ENCODE measurements around the gene TP53I13. TPM values are rescaled to one million over a fixed set of nuclear protein-coding genes. Genes with fewer than 3 reads are reported as not detected.

Gene TP53I13
- total and polyA plus RNA-seq, 10 of the 15 experiments (the other 5 are each of a cell fraction or from before 2014, with no cell fraction given): 0.31 to 45.1 (median 19.5) TPM; not detected in 1

DNA sequence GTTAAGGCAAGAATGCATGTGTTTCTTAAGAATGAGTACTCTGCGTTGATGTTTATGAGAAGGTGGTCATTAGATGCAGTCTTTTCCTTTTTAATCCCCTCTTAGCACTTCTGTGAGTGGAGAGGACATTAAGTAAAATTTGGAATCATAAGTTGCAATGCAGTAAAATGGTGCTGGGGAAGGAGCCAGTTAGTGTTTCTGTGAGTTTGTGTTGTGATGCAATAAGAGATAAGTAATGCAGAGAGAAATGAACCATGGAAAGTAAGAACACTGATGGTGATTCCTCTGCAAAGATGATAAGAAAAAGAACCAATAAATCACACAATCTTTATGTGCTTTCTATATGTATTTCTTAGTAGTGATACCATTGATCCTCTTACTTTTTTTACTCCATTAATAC, 21.7 kb upstream of the TP53I13 start:
- ChIA-PET RAD21 (ENCODE audit: unreplicated experiment) (no interaction called here), POLR2A (no interaction called here), SMC1A (ENCODE audit: uncharacterized antibody, unreplicated experiment) (interaction anchor here (1.1 kb wide), 1 partner anchor 10 kb away, joined by 3 read pairs; no protein-coding TSS in a partner anchor), CTCF (interaction anchor here (1.1 to 2.2 kb wide), 3 partner anchors 9 to 177 kb away, joined by 3 to 9 read pairs (median 6); no protein-coding TSS in a partner anchor)
- intact Hi-C loops (cut with micrococcal nuclease; ENCODE audit: unreplicated experiment) (no loop called here), in situ Hi-C loops (cut with MboI) (no loop called here)
- DNase-seq (ENCODE audit: low read depth, low spot score): no peak
- Histone ChIP-seq H3K27me3 (replicated peaks in 1 of 2; ENCODE audit: control insufficient read depth in 2 of 2, insufficient read depth in 2 of 2, low read length in 1 of 2) (no peaks in the 10 kb centered on the region), H3K36me3 (ENCODE audit: control insufficient read depth in 2 of 2, insufficient read depth in 2 of 2, low read length in 1 of 2) (peaks cover 4 to 14% of the 10 kb centered on the region in 2 experiments; a peak in 3 of 4 replicates), H3K9me3 (replicated peaks; ENCODE audit: control insufficient read depth, insufficient read depth, low read length) (no peaks in the 10 kb centered on the region), H2AFZ (ENCODE audit: control insufficient read depth, low read depth, low read length) (no peak overlapping the region), H3K79me2 (ENCODE audit: control insufficient read depth, insufficient read depth, low read length) (no peaks in the 10 kb centered on the region), H3K4me3 (no peak overlapping the region), H4K20me1 (ENCODE audit: control insufficient read depth, insufficient read depth) (no peaks in the 10 kb centered on the region), H3K4me2 (ENCODE audit: control insufficient read depth, insufficient read depth) (no peak overlapping the region), H3K27ac (ENCODE audit: control insufficient read depth, insufficient read depth) (no peak overlapping the region), H3K4me1 (ENCODE audit: control insufficient read depth, insufficient read depth, low read length) (peaks cover 9% of the 10 kb centered on the region; the same call in 1 of the 2 replicates), H3K9ac (ENCODE audit: control insufficient read depth, insufficient read depth, low read length) (no peak overlapping the region)
- no peak for FAIRE-seq
- WGBS (ENCODE audit: insufficient coverage, insufficient replicate concordance, low lambda C conversion rate, missing lambda C conversion rate): 100% methylated on average over 1 of the region's 1 CpG
- TF ChIP-seq ETV6 (conservative IDR thresholded peaks at IDR 0.05 in 1 of 2, IDR thresholded peaks at IDR 0.05 in 1 of 2; ENCODE audit: borderline replicate concordance in 1 of 2, low read depth in 1 of 2) (no peak), FOXM1 (IDR thresholded peaks at IDR 0.05; ENCODE audit: low read depth, low read length) (no peak), RELA (IDR thresholded peaks at IDR 0.05; ENCODE audit: borderline replicate concordance, partially characterized antibody) (no peak), SMAD5 (IDR thresholded peaks at IDR 0.05; ENCODE audit: low read depth) (no peak), KLF5 (IDR thresholded peaks at IDR 0.05; ENCODE audit: partially characterized antibody) (no peak), NFYB (IDR thresholded peaks at IDR 0.05; ENCODE audit: insufficient read depth, low read depth, low read length) (no peak), NFXL1 (IDR thresholded peaks at IDR 0.05; ENCODE audit: borderline replicate concordance) (no peak), MEF2A (IDR thresholded peaks at IDR 0.05; ENCODE audit: insufficient read depth, low read depth, low read length) (no peak), ESRRA (IDR thresholded peaks at IDR 0.05; ENCODE audit: low read length) (no peak), TCF3 (IDR thresholded peaks at IDR 0.05; ENCODE audit: borderline replicate concordance, insufficient read depth, low read depth, low read length) (no peak), FOS (IDR thresholded peaks at IDR 0.05; ENCODE audit: borderline replicate concordance, extremely low read depth, insufficient read length) (no peak), TAF1 (IDR thresholded peaks at IDR 0.05; ENCODE audit: borderline replicate concordance, low read depth, low read length) (no peak), ZNF274 (IDR thresholded peaks at IDR 0.05; ENCODE audit: insufficient read depth, insufficient read length) (no peak)
- TF ChIP-seq, protein P1, sequence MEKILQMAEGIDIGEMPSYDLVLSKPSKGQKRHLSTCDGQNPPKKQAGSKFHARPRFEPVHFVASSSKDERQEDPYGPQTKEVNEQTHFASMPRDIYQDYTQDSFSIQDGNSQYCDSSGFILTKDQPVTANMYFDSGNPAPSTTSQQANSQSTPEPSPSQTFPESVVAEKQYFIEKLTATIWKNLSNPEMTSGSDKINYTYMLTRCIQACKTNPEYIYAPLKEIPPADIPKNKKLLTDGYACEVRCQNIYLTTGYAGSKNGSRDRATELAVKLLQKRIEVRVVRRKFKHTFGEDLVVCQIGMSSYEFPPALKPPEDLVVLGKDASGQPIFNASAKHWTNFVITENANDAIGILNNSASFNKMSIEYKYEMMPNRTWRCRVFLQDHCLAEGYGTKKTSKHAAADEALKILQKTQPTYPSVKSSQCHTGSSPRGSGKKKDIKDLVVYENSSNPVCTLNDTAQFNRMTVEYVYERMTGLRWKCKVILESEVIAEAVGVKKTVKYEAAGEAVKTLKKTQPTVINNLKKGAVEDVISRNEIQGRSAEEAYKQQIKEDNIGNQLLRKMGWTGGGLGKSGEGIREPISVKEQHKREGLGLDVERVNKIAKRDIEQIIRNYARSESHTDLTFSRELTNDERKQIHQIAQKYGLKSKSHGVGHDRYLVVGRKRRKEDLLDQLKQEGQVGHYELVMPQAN (conservative IDR thresholded peaks at IDR 0.05): no peak
- no peak for ATAC-seq
- no TSS peak for BruUV-seq (replicated peaks)
